GM23338 (cell line): ENCODE results near the gene IGF2. TPM values are rescaled to one million over a fixed set of nuclear protein-coding genes. Genes with fewer than 3 reads are reported as not detected.
A peak's percentile ranks its signal among the peaks of the same experiment; 100 is the strongest.

Experiments used
- ATAC-seq: fragments of 200-7000 bp; cut with Tn5 transposase; 3 replicates; pipeline ENCODE4 v1.9.1; 2020
- DNase-seq: peaks from one replicate; pipeline ENCODE4 v3.0.0-alpha.2; 2015; ENCODE audit warnings: low spot score
- H2AFZ ChIP-seq: fragments of 200-600 bp; sonication (generic); 2 replicates; pipeline ENCODE4 v1.8.0; 2016; ENCODE audit warnings: antibody characterized with exemption, mild to moderate bottlenecking, moderate library complexity
- H3F3A ChIP-seq: fragments of 200-600 bp; sonication (generic); replicated peaks from 2 replicates; pipeline ENCODE4 v1.8.0; 2017; ENCODE audit warnings: antibody characterized with exemption, mixed run types, low read depth
- H3K27ac ChIP-seq: fragments of 200-600 bp; sonication (generic); 2 replicates; pipeline ENCODE4 v1.6.1; 2016; ENCODE audit warnings: low read depth
- H3K27me3 ChIP-seq: fragments of 200-600 bp; sonication (generic); 2 replicates; pipeline ENCODE4 v1.8.0; 2016; ENCODE audit warnings: mild to moderate bottlenecking, mixed run types, moderate library complexity; ENCODE audit not compliant: insufficient read depth
- H3K36me3 ChIP-seq: fragments of 200-600 bp; sonication (generic); 2 replicates; pipeline ENCODE4 v1.8.0; 2016; ENCODE audit warnings: mild to moderate bottlenecking; ENCODE audit not compliant: insufficient read depth
- H3K4me1 ChIP-seq: fragments of 200-600 bp; sonication (generic); 2 replicates; pipeline ENCODE4 v1.8.0; 2016; ENCODE audit warnings: mild to moderate bottlenecking, moderate library complexity; ENCODE audit not compliant: insufficient read depth
- H3K4me2 ChIP-seq: fragments of 200-600 bp; sonication (generic); 2 replicates; pipeline ENCODE4 v1.7.1; 2017; ENCODE audit warnings: mixed run types
- H3K4me3 ChIP-seq: fragments of 200-600 bp; sonication (generic); 2 replicates; pipeline ENCODE4 v1.6.1; 2016; ENCODE audit warnings: mixed run types
- H3K79me2 ChIP-seq: fragments of 200-600 bp; sonication (generic); replicated peaks from 2 replicates; pipeline ENCODE4 v1.8.0; 2017; ENCODE audit warnings: mild to moderate bottlenecking; ENCODE audit not compliant: insufficient read depth
- H3K9me2 ChIP-seq: fragments of 200-600 bp; sonication (generic); 2 replicates; pipeline ENCODE4 v1.8.0; 2017; ENCODE audit not compliant: insufficient read depth
- H4K20me1 ChIP-seq: fragments of 200-600 bp; sonication (generic); replicated peaks from 2 replicates; pipeline ENCODE4 v1.8.0; 2017; ENCODE audit warnings: mild to moderate bottlenecking; ENCODE audit not compliant: insufficient read depth
- H3K27ac Mint-ChIP-seq: 2 replicates; pipeline ENCODE4 v1.8.0; 2020; ENCODE audit warnings: inconsistent platforms, mild to moderate bottlenecking, moderate library complexity, mixed read lengths
- H3K27me3 Mint-ChIP-seq: 3 replicates; pipeline ENCODE4 v1.8.0; 2022; ENCODE audit warnings: low read depth, mild to moderate bottlenecking, moderate library complexity, mixed read lengths, inconsistent platforms; ENCODE audit not compliant: insufficient read depth, poor library complexity
- H3K36me3 Mint-ChIP-seq: 3 replicates; pipeline ENCODE4 v1.8.0; 2021; ENCODE audit warnings: low read depth, mild to moderate bottlenecking, inconsistent platforms, moderate library complexity, mixed read lengths
- H3K4me1 Mint-ChIP-seq: 3 replicates; pipeline ENCODE4 v1.8.0; 2020; ENCODE audit warnings: mild to moderate bottlenecking, inconsistent platforms, mixed read lengths
- H3K4me3 Mint-ChIP-seq: 3 replicates; pipeline ENCODE4 v1.8.0; 2021; ENCODE audit warnings: moderate library complexity, mild to moderate bottlenecking, inconsistent platforms, mixed read lengths
- H3K9me3 Mint-ChIP-seq: 3 replicates; pipeline ENCODE4 v1.8.0; 2020; ENCODE audit warnings: moderate library complexity, mild to moderate bottlenecking, inconsistent platforms, mixed read lengths
- CREB1 ChIP-seq: fragments of 250-450 bp; sonication (Bioruptor Pico); IDR thresholded peaks from 2 replicates; pipeline ENCODE4 v1.5.0; 2020; ENCODE audit warnings: low read depth, mild to moderate bottlenecking, moderate library complexity
- CTCF ChIP-seq, 2 experiments: fragments of 200-600 bp in 1 of 2; sonication (generic) in 1 of 2; conservative IDR thresholded peaks; 2 replicates each; pipeline versions ENCODE4 v1.5.1 to v1.6.1; 2016 to 2017; ENCODE audit warnings: antibody characterized with exemption in 2 of 2, low read depth in 2 of 2, mild to moderate bottlenecking in 2 of 2, moderate library complexity in 1 of 2
- EZH2 ChIP-seq: fragments of 200-600 bp; sonication (generic); IDR thresholded peaks from one replicate; pipeline ENCODE4 v1.8.0; 2017; ENCODE audit warnings: antibody characterized with exemption, mild to moderate bottlenecking, low read depth; ENCODE audit not compliant: unreplicated experiment
- EZH2phosphoT487 ChIP-seq: fragments of 200-600 bp; sonication (generic); IDR thresholded peaks from one replicate; pipeline ENCODE4 v1.8.1; 2018; ENCODE audit warnings: antibody characterized with exemption; ENCODE audit not compliant: unreplicated experiment
- JUNB ChIP-seq: IDR thresholded peaks from one replicate; pipeline ENCODE4 v1.6.1; 2016; ENCODE audit warnings: antibody characterized with exemption; ENCODE audit not compliant: unreplicated experiment
- ZNF462 ChIP-seq: fragments of 250-450 bp; sonication (Bioruptor Pico); IDR thresholded peaks from 2 replicates; pipeline ENCODE4 v1.5.0; 2020; ENCODE audit warnings: mild to moderate bottlenecking, moderate library complexity
- polyA plus RNA-seq: library from polyadenylated mRNA; unstranded; fragments of >200 nt; fragmentation: Nextera tagmentation; extraction: Ambion mirVana; gene quantifications from 2 replicates; pipeline ENCODE4 v1.2.1, GENCODE V29; 2016
- total RNA-seq: library from RNA; depleted of rRNA; stranded (reverse); fragments of >200 nt; shearing (Covaris generic); gene quantifications from 2 replicates; pipeline ENCODE4 v1.2.3, GENCODE V29; 2014

The IGF2 gene
- total and polyA plus RNA-seq, 2 experiments from 2014 or later = 1.4 to 4.0 TPM

GRCh38 chr11:2109541-2110019 is 29.6 kb downstream of the IGF2 start:
- no peaks in the 10 kb centered on the region for H3F3A ChIP-seq
- H3K27ac ChIP-seq = no peak overlapping the region
- Mint-ChIP-seq H3K9me3 (no peaks in the 10 kb centered on the region), H3K27me3 (peaks cover 10% of the 10 kb centered on the region), H3K36me3 (no peaks in the 10 kb centered on the region), H3K27ac (no peak overlapping the region), H3K4me3 (no peak overlapping the region), H3K4me1 (no peaks in the 10 kb centered on the region; the same call in 2 of the 3 replicates)
- no peaks in the 10 kb centered on the region for H3K79me2 ChIP-seq
- TF ChIP-seq EZH2 = no peak
- peak in 1 of 2 experiments; percentile 30; a peak in 1 of 4 replicates for TF ChIP-seq CTCF (conservative IDR thresholded peaks at IDR 0.05; ENCODE audit: low read depth in 2 of 2)
- no peaks in the 10 kb centered on the region for H3K27me3 ChIP-seq
- H2AFZ ChIP-seq = peak overlapping the region; percentile 72
- ATAC-seq = peak; percentile 89
- 0 out of 2 replicates have a peak, but pooled peaks cover 6% of the 10 kb centered on the region for H3K9me2 ChIP-seq
- H3K4me3 ChIP-seq = no peak overlapping the region
- no peaks in the 10 kb centered on the region for H3K36me3 ChIP-seq
- no peaks in the 10 kb centered on the region for H4K20me1 ChIP-seq
- DNase-seq = peak; percentile 43
- H3K4me1 ChIP-seq = no peaks in the 10 kb centered on the region
- H3K4me2 ChIP-seq = no peak overlapping the region

DNA sequence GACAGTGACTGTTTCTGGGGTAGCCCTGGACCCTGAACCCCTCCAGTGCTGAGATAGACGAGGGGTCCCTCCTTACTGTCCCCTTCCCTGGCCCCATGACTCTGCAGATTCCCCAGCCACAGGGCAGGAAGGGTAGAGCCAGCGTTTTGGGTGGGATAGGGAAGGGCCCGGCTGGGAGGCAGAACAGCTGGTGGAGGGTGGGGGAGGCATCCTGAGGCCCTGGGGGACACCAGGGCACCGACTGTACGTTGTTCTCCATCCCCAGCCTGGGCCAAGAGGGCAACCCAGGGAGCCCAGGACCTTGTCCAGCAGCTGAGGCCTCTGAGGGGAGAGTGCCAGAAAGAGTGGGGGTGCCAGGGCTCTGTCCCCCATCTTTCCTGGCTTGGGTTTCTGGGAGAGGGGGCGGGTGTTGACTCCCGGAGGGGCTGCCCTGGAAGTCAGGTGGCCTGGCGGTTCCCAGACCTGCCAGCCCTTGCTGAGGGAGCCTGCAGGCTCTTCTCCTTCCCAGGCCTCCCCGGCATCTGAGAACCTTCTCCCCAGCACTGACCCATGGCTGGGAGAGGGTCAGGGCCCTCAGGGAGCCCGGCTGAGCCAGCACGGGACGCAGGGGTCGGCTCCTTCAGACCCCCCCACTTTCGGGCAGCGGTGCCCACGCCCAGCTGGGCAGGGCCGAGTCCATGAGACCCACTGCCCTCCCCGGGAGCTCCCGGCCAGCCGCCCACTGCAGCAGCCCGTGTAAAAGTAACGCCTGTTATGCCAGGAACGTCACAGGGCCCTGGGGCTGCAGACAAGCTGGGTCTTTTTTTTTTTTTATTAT is 30.3 kb downstream of the IGF2 start:
- H3K9me2 ChIP-seq = 0 out of 2 replicates have a peak, but pooled peaks cover 6% of the 10 kb centered on the region
- H3K36me3 Mint-ChIP-seq = no peaks in the 10 kb centered on the region
- no peak overlapping the region for H3K4me2 ChIP-seq
- H3K36me3 ChIP-seq = no peaks in the 10 kb centered on the region
- no peak; the same call in 2 of the 3 replicates for ATAC-seq
- H3K27me3 Mint-ChIP-seq = peaks cover 12% of the 10 kb centered on the region
- H3K27ac Mint-ChIP-seq = no peak overlapping the region
- no peak for TF ChIP-seq EZH2phosphoT487
- TF ChIP-seq JUNB = no peak
- TF ChIP-seq CREB1 (CRISPR knock-in tag) = no peak
- TF ChIP-seq ZNF462 (CRISPR knock-in tag) = no peak
- H4K20me1 ChIP-seq = no peaks in the 10 kb centered on the region
- H3K27ac ChIP-seq = no peak overlapping the region
- no peaks in the 10 kb centered on the region for H3K27me3 ChIP-seq
- no peaks in the 10 kb centered on the region; the same call in 2 of the 3 replicates for H3K4me1 Mint-ChIP-seq
- H3K4me3 Mint-ChIP-seq = no peak overlapping the region
- no peak overlapping the region for H3K4me3 ChIP-seq
- H3K4me1 ChIP-seq = no peaks in the 10 kb centered on the region
- no peaks in the 10 kb centered on the region for H3K79me2 ChIP-seq
- H3K9me3 Mint-ChIP-seq = no peaks in the 10 kb centered on the region
- no peaks in the 10 kb centered on the region for H3F3A ChIP-seq
- H2AFZ ChIP-seq = peak overlapping the region; percentile 72; the same call in 1 of the 2 replicates
- no peak for DNase-seq
